ENCODE data around the gene CADPS. TPM values are rescaled to one million over a fixed set of nuclear protein-coding genes. Genes with fewer than 3 reads are reported as not detected.

CADPS gene
- total RNA-seq, 1 donor from 2014 or later = 2.7 TPM

- Histone ChIP-seq H3K4me3 (no peak overlapping the region), H3K36me3 (no peaks in the 10 kb centered on the region), H3K9me3 (no peaks in the 10 kb centered on the region), H3K27me3 (ENCODE audit: low read depth) (peaks cover 94% of the 10 kb centered on the region), H3K27ac (no peak overlapping the region), H3K4me1 (peaks cover 7% of the 10 kb centered on the region)
- intact Hi-C loops (cut with DNase I) = no loop called here
- no peak for DNase-seq
- no peak for ATAC-seq
- TF ChIP-seq CTCF (IDR thresholded peaks at IDR 0.05) = no peak
These were observed 498.0 kb downstream of the CADPS start for GRCh38 chr3:62376906-62377877.

- intact Hi-C loops (cut with DNase I) = no loop called here
- no peak for TF ChIP-seq CTCF (IDR thresholded peaks at IDR 0.05)
These were observed 498.8 kb downstream of the CADPS start for GRCh38 chr3:62376454-62376720.

GRCh38 chr3:62375655-62376453, 499.4 kb downstream of the CADPS start:
- intact Hi-C loops (cut with DNase I) = no loop called here
- H3K4me3 ChIP-seq = no peak overlapping the region
- H3K4me1 ChIP-seq = peaks cover 7% of the 10 kb centered on the region

More at GRCh38 chr3:62376454-62376720, 498.8 kb downstream of the CADPS start:
- Histone ChIP-seq H3K4me1 (peaks cover 7% of the 10 kb centered on the region), H3K36me3 (no peaks in the 10 kb centered on the region), H3K27me3 (ENCODE audit: low read depth) (peaks cover 99% of the 10 kb centered on the region), H3K27ac (no peak overlapping the region), H3K4me3 (no peak overlapping the region), H3K9me3 (no peaks in the 10 kb centered on the region)
- DNase-seq (no peak), ATAC-seq (no peak)

GRCh38 chr3:62374341-62375218, 500.6 kb downstream of the CADPS start:
- ATAC-seq (no peak), DNase-seq (no peak)
- Histone ChIP-seq H3K9me3 (no peaks in the 10 kb centered on the region), H3K27me3 (ENCODE audit: low read depth) (peaks cover 99% of the 10 kb centered on the region), H3K27ac (no peak overlapping the region), H3K4me1 (peaks cover 8% of the 10 kb centered on the region), H3K36me3 (no peaks in the 10 kb centered on the region), H3K4me3 (peak overlapping the region; percentile 3)
- intact Hi-C loops (cut with DNase I) = no loop called here
- no peak for TF ChIP-seq CTCF (IDR thresholded peaks at IDR 0.05)

More at GRCh38 chr3:62375655-62376453, 499.4 kb downstream of the CADPS start:
- no peak for TF ChIP-seq CTCF (IDR thresholded peaks at IDR 0.05)
- no peaks in the 10 kb centered on the region for H3K36me3 ChIP-seq
- peaks cover 99% of the 10 kb centered on the region for H3K27me3 ChIP-seq (ENCODE audit: low read depth)
- DNase-seq (no peak), ATAC-seq (no peak)
- H3K9me3 ChIP-seq = no peaks in the 10 kb centered on the region
- H3K27ac ChIP-seq = no peak overlapping the region
